ENCODE results near the gene BLVRB.

DNA sequence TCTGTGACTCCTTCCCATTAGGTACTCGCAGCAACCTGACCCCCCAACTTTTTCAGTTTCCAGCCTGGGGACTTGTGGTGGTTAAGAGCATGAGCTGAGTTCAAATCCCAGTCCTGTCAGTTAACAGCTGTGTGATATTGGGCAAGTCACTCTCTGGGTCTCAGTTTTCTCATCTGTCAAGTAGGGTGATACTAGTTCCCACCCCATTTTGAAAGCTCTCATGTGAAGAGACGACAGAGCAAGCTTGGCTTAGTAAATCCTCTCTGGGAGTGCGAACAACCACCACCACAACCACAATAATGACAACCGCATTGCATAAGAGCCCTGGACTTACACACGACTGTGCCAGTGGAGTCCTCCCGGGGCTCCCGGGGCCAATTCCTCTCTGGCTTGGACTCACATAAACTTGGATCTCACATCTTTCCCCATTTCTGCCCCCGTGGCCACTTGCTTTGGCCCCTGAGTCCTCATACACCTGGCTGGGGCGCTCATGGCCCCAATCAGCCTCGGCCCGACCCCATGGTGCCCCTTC is 454 bp downstream of the BLVRB start:
- TF ChIP-seq ZNF274 (IDR thresholded peaks at IDR 0.05; ENCODE audit: low read depth, low read length) (no peak), YY1 (IDR thresholded peaks at IDR 0.05; ENCODE audit: insufficient read depth, insufficient read length) (no peak), SUZ12 (IDR thresholded peaks at IDR 0.05; ENCODE audit: extremely low read depth, insufficient read depth, insufficient read length) (no peak)

Measured in NT2/D1 (cell line).